ENCODE results near the gene THAP4.
"Not testable (repeated sequence)": the region's sequence is repeated elsewhere in the genome, so short reads cannot be mapped to it uniquely, and the experiment has no call there.

Gene THAP4

GRCh38 chr2:241613017-241613780, 23.8 kb downstream of the THAP4 start:
- no peak for DNase-seq (ENCODE audit: low read depth, low spot score)

- no peak for DNase-seq (ENCODE audit: low read depth, low spot score)
Observed at GRCh38 chr2:241612156-241613016, 24.6 kb downstream of the THAP4 start.

GRCh38 chr2:241611062-241611461, 25.9 kb downstream of the THAP4 start:
- no peak for DNase-seq (ENCODE audit: low read depth, low spot score)

GRCh38 chr2:241609859-241610793, 26.8 kb downstream of the THAP4 start:
- DNase-seq (ENCODE audit: low read depth, low spot score): peak; percentile 49

- no peak for DNase-seq (ENCODE audit: low read depth, low spot score)
Observed at GRCh38 chr2:241608881-241609280, 28.1 kb downstream of the THAP4 start.

GRCh38 chr2:241607162-241607885, 29.6 kb downstream of the THAP4 start:
- no peak for DNase-seq (ENCODE audit: low read depth, low spot score)

GRCh38 chr2:241606186-241606585, 30.8 kb downstream of the THAP4 start:
- no peak for DNase-seq (ENCODE audit: low read depth, low spot score)

GRCh38 chr2:241603686-241604085, 33.3 kb downstream of the THAP4 start:
- no peak for DNase-seq (ENCODE audit: low read depth, low spot score)

GRCh38 chr2:241602720-241603119, 34.2 kb downstream of the THAP4 start:
- no peak for DNase-seq (ENCODE audit: low read depth, low spot score)

- no peak for DNase-seq (ENCODE audit: low read depth, low spot score)
Observed at GRCh38 chr2:241601841-241602240, 35.1 kb downstream of the THAP4 start.

GRCh38 chr2:241599615-241600014, 37.3 kb downstream of the THAP4 start:
- no peak for DNase-seq (ENCODE audit: low read depth, low spot score)

- DNase-seq (ENCODE audit: low read depth, low spot score): no peak
Observed at GRCh38 chr2:241598487-241598886, 38.5 kb downstream of the THAP4 start.

- DNase-seq (ENCODE audit: low read depth, low spot score): no peak
Observed at GRCh38 chr2:241598061-241598460, 38.9 kb downstream of the THAP4 start.

- DNase-seq (ENCODE audit: low read depth, low spot score): no peak
Observed at GRCh38 chr2:241597561-241597960, 39.4 kb downstream of the THAP4 start.

- DNase-seq (ENCODE audit: low read depth, low spot score): no peak
Observed at GRCh38 chr2:241595600-241596140, 41.3 kb downstream of the THAP4 start.

- no peak for DNase-seq (ENCODE audit: low read depth, low spot score)
Observed at GRCh38 chr2:241593271-241593670, 43.7 kb downstream of the THAP4 start.

- no peak for DNase-seq (ENCODE audit: low read depth, low spot score)
Observed at GRCh38 chr2:241592126-241592845, 44.7 kb downstream of the THAP4 start.

GRCh38 chr2:241590496-241591455, 46.2 kb downstream of the THAP4 start:
- DNase-seq (ENCODE audit: low read depth, low spot score): not testable (repeated sequence)

GRCh38 chr2:241589863-241590262, 47.1 kb downstream of the THAP4 start:
- DNase-seq (ENCODE audit: low read depth, low spot score): not testable (repeated sequence)
